ENCODE data around the gene ERI3.

Gene ERI3

DNA sequence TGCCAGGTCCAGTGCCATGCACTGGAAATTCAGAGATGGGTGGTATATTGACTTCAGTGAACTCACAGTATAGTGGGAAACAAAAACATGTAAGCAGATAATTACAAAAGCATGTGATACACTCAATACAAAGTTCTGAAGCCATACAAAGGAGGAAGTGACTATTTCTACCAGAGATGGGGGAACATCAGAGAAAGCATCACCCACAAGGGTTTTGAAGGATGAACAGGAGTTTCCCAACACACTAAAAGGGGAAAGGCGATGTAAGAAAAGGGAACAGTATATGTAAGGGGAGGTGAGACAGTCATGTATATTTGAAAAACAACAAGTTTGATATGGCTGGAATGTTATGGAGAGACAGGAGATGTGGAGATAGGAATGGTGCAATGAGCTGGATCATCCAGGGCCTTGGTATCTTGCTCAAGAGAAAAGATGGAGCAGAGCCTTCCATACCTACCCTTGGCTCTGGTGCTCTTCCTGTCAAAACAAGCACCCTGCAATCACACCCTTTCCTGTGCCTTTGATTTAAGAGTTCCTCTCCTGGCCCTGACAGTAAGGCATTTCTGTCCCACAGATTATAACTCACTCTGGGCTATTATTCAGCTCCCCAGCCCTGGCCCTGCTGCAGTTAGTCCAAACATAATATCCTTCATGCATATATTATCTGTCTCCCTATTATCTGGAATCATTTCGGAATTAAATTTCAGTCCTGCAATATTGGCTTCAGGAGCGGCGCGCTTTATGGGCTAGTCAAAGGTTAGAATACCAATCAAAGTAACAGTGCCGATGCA lies 81.3 kb downstream of the ERI3 start:
- Histone ChIP-seq H3K79me2 (ENCODE audit: insufficient read depth, low read length) (no peaks in the 10 kb centered on the region), H3K4me1 (ENCODE audit: insufficient read depth, low read length, severe bottlenecking) (peaks cover 5% of the 10 kb centered on the region), H3K27me3 (ENCODE audit: insufficient read depth, low read length) (no peaks in the 10 kb centered on the region), H3K4me3 (ENCODE audit: low read depth, low read length, poor library complexity, severe bottlenecking) (no peak overlapping the region), H3K27ac (ENCODE audit: low read depth, low read length, poor library complexity, severe bottlenecking) (no peak overlapping the region), H3F3A (ENCODE audit: insufficient read depth, low read length) (no peaks in the 10 kb centered on the region), H2AFZ (ENCODE audit: low read length) (no peak overlapping the region), H3K9me3 (ENCODE audit: low read length) (no peaks in the 10 kb centered on the region), H3K36me3 (ENCODE audit: insufficient read depth, low read length) (no peaks in the 10 kb centered on the region), H3K4me2 (ENCODE audit: low read length) (no peak overlapping the region), H3K9ac (ENCODE audit: low read length) (no peak overlapping the region), H4K20me1 (ENCODE audit: insufficient read depth, low read length) (no peaks in the 10 kb centered on the region), H3K9me2 (ENCODE audit: low read depth, low read length) (no peaks in the 10 kb centered on the region)
- TF ChIP-seq, protein P1, sequence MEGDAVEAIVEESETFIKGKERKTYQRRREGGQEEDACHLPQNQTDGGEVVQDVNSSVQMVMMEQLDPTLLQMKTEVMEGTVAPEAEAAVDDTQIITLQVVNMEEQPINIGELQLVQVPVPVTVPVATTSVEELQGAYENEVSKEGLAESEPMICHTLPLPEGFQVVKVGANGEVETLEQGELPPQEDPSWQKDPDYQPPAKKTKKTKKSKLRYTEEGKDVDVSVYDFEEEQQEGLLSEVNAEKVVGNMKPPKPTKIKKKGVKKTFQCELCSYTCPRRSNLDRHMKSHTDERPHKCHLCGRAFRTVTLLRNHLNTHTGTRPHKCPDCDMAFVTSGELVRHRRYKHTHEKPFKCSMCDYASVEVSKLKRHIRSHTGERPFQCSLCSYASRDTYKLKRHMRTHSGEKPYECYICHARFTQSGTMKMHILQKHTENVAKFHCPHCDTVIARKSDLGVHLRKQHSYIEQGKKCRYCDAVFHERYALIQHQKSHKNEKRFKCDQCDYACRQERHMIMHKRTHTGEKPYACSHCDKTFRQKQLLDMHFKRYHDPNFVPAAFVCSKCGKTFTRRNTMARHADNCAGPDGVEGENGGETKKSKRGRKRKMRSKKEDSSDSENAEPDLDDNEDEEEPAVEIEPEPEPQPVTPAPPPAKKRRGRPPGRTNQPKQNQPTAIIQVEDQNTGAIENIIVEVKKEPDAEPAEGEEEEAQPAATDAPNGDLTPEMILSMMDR (IDR thresholded peaks at IDR 0.05; ENCODE audit: low read length): no peak
- TF ChIP-seq EZH2 (IDR thresholded peaks at IDR 0.05; ENCODE audit: borderline replicate concordance, low read length): no peak

GRCh38 chr1:44272992-44273391 lies 82.1 kb downstream of the ERI3 start:
- no peaks in the 10 kb centered on the region for H3K79me2 ChIP-seq (ENCODE audit: insufficient read depth, low read length)
- peaks cover 5% of the 10 kb centered on the region for H3K4me1 ChIP-seq (ENCODE audit: insufficient read depth, low read length, severe bottlenecking)
- no peak overlapping the region for H3K9ac ChIP-seq (ENCODE audit: low read length)
- no peak overlapping the region for H3K4me3 ChIP-seq (ENCODE audit: low read depth, low read length, poor library complexity, severe bottlenecking)
- H3K9me2 ChIP-seq (ENCODE audit: low read depth, low read length): no peaks in the 10 kb centered on the region
- H3K4me2 ChIP-seq (ENCODE audit: low read length): no peak overlapping the region
- H4K20me1 ChIP-seq (ENCODE audit: insufficient read depth, low read length): no peaks in the 10 kb centered on the region
- H3K27ac ChIP-seq (ENCODE audit: low read depth, low read length, poor library complexity, severe bottlenecking): no peak overlapping the region
- TF ChIP-seq, protein P1 (IDR thresholded peaks at IDR 0.05; ENCODE audit: low read length): no peak
- no peak for TF ChIP-seq EZH2 (IDR thresholded peaks at IDR 0.05; ENCODE audit: borderline replicate concordance, low read length)
- H3K27me3 ChIP-seq (ENCODE audit: insufficient read depth, low read length): no peaks in the 10 kb centered on the region
- H3F3A ChIP-seq (ENCODE audit: insufficient read depth, low read length): no peaks in the 10 kb centered on the region
- H2AFZ ChIP-seq (ENCODE audit: low read length): no peak overlapping the region
- no peaks in the 10 kb centered on the region for H3K36me3 ChIP-seq (ENCODE audit: insufficient read depth, low read length)
- H3K9me3 ChIP-seq (ENCODE audit: low read length): no peaks in the 10 kb centered on the region

GRCh38 chr1:44271646-44272045 lies 83.4 kb downstream of the ERI3 start:
- H3K4me2 ChIP-seq (ENCODE audit: low read length): no peak overlapping the region
- H3K4me1 ChIP-seq (ENCODE audit: insufficient read depth, low read length, severe bottlenecking): peaks cover 5% of the 10 kb centered on the region
- no peak overlapping the region for H3K27ac ChIP-seq (ENCODE audit: low read depth, low read length, poor library complexity, severe bottlenecking)
- no peak overlapping the region for H3K4me3 ChIP-seq (ENCODE audit: low read depth, low read length, poor library complexity, severe bottlenecking)
- no peaks in the 10 kb centered on the region for H3K79me2 ChIP-seq (ENCODE audit: insufficient read depth, low read length)
- TF ChIP-seq EZH2 (IDR thresholded peaks at IDR 0.05; ENCODE audit: borderline replicate concordance, low read length): no peak
- TF ChIP-seq, protein P1 (IDR thresholded peaks at IDR 0.05; ENCODE audit: low read length): no peak
- no peak overlapping the region for H3K9ac ChIP-seq (ENCODE audit: low read length)
- H3F3A ChIP-seq (ENCODE audit: insufficient read depth, low read length): no peaks in the 10 kb centered on the region
- H3K27me3 ChIP-seq (ENCODE audit: insufficient read depth, low read length): no peaks in the 10 kb centered on the region
- H3K36me3 ChIP-seq (ENCODE audit: insufficient read depth, low read length): no peaks in the 10 kb centered on the region
- no peak overlapping the region for H2AFZ ChIP-seq (ENCODE audit: low read length)
- no peaks in the 10 kb centered on the region for H3K9me3 ChIP-seq (ENCODE audit: low read length)
- no peaks in the 10 kb centered on the region for H3K9me2 ChIP-seq (ENCODE audit: low read depth, low read length)
- no peaks in the 10 kb centered on the region for H4K20me1 ChIP-seq (ENCODE audit: insufficient read depth, low read length)
